ENCODE results near the gene CERS5.

The CERS5 gene

DNA sequence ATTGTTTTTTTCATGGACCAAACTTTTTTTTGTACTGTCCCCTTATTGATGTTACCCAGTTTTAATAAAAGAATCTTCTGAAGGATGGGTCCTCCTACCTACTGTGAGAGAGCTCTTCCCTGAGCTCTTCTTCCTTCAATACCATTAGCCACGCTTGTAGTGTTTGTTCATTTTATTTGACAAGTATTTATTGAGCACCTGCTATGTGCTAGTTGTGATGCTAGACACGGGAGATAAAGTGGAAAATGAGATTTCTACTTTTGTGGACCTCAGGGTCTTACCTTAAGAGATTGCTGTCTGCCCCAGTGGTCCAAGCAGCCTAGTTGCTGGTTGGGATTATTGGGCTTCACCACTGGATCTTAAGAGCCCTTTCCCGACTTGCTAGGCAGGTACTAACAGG, 66.6 kb downstream of the CERS5 start:
- TF ChIP-seq CTCF (IDR thresholded peaks at IDR 0.05; ENCODE audit: insufficient read depth, low read depth, low read length, missing control alignments) = no peak
- no peak for DNase-seq (ENCODE audit: low read depth)
- no peak overlapping the region for H3K4me3 ChIP-seq (ENCODE audit: low read depth, low read length)

- DNase-seq (ENCODE audit: low read depth) = no peak
- no peak for TF ChIP-seq CTCF (IDR thresholded peaks at IDR 0.05; ENCODE audit: insufficient read depth, low read depth, low read length, missing control alignments)
- H3K4me3 ChIP-seq (ENCODE audit: low read depth, low read length) = no peak overlapping the region
Measured at GRCh38 chr12:50099302-50100008, 67.7 kb downstream of the CERS5 start.

DNA sequence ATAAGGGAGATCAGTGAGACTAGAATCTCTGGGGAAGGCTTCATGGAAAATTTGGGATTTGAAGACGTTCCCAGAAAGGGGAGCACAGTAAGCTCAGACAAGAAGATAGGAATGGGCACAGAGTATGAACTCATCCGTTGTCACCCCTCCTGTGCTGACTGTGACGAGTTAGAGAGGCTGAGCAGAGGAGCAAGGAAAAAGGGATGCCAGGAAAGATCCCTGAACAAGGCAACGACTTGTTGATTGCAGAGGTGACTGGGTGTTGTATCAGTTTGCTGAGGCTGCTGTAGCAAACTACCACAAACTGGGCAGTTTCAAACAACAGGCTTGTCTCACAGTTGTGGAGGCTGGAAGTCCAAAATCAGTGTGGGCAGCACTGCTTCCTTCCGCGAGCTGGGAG, 69.2 kb downstream of the CERS5 start:
- no peak overlapping the region for H3K4me3 ChIP-seq (ENCODE audit: low read depth, low read length)

DNA sequence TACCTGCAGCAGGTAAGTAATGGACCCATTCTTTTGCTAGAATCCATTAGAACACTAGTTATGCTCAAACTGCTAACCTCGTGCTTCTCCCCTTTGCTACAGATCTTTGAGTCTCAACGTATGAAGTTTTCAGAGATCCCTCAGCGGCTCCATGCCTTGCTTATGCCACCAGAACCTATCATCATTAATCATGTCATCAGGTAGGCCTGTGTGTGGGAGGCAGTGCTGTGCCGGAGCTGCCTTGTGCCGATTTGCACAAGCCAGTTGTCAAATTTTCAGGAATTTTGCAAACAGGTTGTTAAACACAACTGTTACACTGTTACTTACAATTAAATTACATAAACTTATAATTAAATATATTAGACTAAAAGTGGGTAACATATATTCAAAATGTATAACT, 76.8 kb downstream of the CERS5 start:
- no peak overlapping the region for H3K4me3 ChIP-seq (ENCODE audit: low read depth, low read length)
- DNase-seq (ENCODE audit: low read depth) = no peak
- no peak for TF ChIP-seq CTCF (IDR thresholded peaks at IDR 0.05; ENCODE audit: insufficient read depth, low read depth, low read length, missing control alignments)

More for the DNA sequence above, 69.2 kb downstream of the CERS5 start:
- DNase-seq (ENCODE audit: low read depth) = no peak
- no peak for TF ChIP-seq CTCF (IDR thresholded peaks at IDR 0.05; ENCODE audit: insufficient read depth, low read depth, low read length, missing control alignments)

GRCh38 chr12:50089730-50090129, 77.4 kb downstream of the CERS5 start:
- no peak for DNase-seq (ENCODE audit: low read depth)
- TF ChIP-seq CTCF (IDR thresholded peaks at IDR 0.05; ENCODE audit: insufficient read depth, low read depth, low read length, missing control alignments) = no peak

DNA sequence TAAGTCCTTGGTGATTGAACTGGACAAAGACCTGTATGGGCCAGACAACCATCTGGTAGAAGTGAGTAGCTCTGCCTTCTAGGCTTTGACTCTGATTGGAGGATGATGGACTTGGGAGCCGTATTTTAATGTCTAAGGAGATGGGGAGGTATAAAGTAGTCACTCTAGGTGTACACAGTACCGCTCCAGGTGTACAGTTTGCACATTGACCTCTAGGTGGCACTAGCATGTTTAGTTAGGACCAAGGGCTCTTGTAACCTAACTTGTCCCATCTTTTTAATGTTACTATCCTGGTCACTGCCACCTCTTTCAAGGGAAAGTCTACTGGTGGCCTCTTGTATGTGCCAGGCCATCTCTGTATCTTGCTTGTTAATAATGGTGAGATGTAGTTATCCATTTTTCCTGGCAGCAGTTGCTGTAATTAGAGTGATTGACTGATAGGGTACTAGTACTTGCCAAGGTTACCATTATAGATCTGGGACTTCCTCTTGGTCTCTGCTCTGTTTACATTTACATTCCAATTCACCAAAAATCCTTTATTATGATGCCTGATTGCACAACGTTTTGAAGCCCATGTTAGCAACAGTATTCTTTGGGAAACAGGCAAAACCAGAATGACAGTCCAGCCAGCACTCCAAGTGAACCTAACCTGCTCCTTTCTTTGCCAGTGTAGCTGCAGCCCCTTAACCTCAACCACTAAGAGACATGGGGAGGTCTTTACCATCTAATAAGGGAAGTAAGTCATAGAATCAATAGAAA, 78.4 kb downstream of the CERS5 start:
- peak; percentile 73 for DNase-seq (ENCODE audit: low read depth)
- peak; percentile 84 for TF ChIP-seq CTCF (IDR thresholded peaks at IDR 0.05; ENCODE audit: insufficient read depth, low read depth, low read length, missing control alignments)
- no peak overlapping the region for H3K4me3 ChIP-seq (ENCODE audit: low read depth, low read length)

More at GRCh38 chr12:50089730-50090129, 77.4 kb downstream of the CERS5 start:
- H3K4me3 ChIP-seq (ENCODE audit: low read depth, low read length) = no peak overlapping the region

Data from GM12865 (cell line).